Measurements from ENCODE around the gene SRP68. TPM values are rescaled to one million over a fixed set of nuclear protein-coding genes. Genes with fewer than 3 reads are reported as not detected.

Gene SRP68
- polyA plus RNA-seq, 1 donor: 65.2 TPM

DNA sequence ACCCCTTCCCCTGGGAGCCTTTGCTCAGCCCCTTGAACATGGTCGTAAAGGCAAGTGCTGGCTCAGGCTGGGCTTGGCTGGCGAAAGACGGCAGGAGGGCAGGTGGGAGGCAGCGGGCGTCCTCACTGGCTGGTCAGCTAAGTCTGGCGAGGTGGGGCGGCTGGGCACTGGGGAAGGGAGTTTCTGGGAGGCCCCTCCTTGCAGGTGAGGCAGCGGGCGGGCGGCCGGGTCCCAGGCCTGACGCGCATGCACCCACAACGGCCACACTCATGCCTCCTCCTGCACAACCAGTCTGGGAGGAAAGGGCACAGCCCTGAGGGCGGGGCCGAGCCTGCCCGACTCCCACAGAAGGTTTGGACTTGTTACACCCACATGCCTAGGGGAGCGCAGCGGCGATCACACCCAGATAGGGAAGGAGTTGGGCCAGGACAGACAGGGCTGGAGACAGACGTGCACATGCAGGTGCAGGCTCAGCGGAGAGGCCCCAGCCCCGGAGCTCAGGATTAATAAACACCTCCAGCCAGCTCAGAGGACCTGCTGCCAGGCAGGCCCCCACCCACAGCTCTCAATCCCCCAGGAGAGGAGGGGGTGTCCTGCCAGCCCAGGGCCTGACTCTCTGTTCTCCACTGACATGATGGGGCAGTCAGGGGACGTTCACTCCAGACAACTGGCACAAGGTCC lies 45.0 kb downstream of the SRP68 start, which contains the start of gene EVPL:
Gene EVPL, minus strand, starts transcription at position 148 of the 681 bp plus-strand sequence. Its CDS starts 108 bp downstream, at position 40.
- Histone ChIP-seq H3K9me3 (ENCODE audit: control insufficient read depth, low read depth, low read length) (no peaks in the 10 kb centered on the region), H3K27me3 (ENCODE audit: control insufficient read depth, insufficient read depth, low read length) (no peaks in the 10 kb centered on the region), H3K27ac (ENCODE audit: low read length) (peak within 1 kb of the TSS; percentile 92), H3K4me3 (ENCODE audit: low read length) (peak within 1 kb of the TSS; percentile 61), H3K4me1 (ENCODE audit: control insufficient read depth, insufficient read depth, low read length) (peaks cover 47% of the 10 kb centered on the region), H3K36me3 (ENCODE audit: control insufficient read depth, insufficient read depth, low read length) (peaks cover 10% of the 10 kb centered on the region)
- peak; percentile 87 to 95 for DNase-seq
- WGBS (ENCODE audit: insufficient coverage, low lambda C conversion rate): no CpG with 5 or more reads among the region's 24 CpGs

DNA sequence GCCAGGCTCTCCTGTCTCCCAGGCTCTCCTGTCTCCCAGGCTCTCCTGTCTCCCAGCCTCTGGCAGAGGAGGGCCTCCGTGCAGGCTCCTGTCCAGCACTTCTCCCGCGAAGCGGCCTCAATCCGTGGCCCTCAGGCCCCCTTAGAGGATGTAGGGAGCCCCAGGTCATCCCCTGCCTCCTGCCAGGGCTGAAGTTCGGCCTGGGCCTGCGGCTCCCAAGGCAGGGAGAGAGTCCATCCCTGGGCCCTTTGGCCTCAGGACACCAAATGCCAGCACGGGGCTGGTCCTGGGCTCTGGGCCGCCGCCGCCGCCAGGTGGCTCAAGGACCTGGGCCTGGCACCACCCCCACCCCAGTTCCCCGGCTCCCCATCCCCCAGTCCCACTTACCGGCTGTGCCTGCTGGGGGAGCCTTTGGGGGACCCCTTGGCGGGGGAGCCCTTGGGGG lies 45.6 kb downstream of the SRP68 start:
- Histone ChIP-seq H3K4me1 (ENCODE audit: control insufficient read depth, insufficient read depth, low read length) (peaks cover 42% of the 10 kb centered on the region), H3K4me3 (ENCODE audit: low read length) (peak overlapping the region; percentile 61), H3K27ac (ENCODE audit: low read length) (peak overlapping the region; percentile 92), H3K36me3 (ENCODE audit: control insufficient read depth, insufficient read depth, low read length) (peaks cover 11% of the 10 kb centered on the region), H3K9me3 (ENCODE audit: control insufficient read depth, low read depth, low read length) (no peaks in the 10 kb centered on the region), H3K27me3 (ENCODE audit: control insufficient read depth, insufficient read depth, low read length) (no peaks in the 10 kb centered on the region)
- WGBS (ENCODE audit: insufficient coverage, low lambda C conversion rate): no CpG with 5 or more reads among the region's 15 CpGs
- DNase-seq: peak in 1 of 2 donors; percentile 62

DNA sequence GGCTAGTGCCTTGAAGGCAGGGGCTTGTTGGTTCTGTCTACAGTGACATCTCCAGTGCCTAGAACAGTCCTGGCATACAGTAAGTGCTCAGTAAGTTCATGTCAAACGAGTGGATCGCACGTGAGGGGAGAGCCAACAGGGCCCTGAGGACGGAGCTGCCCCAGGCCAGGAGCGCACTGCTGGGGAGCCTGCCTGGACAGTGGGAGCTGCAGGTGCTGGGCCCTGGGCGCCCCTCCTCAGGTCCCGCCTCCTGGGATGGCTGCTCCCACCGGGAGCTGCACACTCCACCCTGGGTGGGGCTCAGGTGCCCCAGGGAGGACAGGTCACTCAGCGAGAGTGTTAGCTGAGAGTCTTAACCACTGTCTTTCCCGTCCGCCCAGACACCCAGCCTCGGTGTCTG lies 47.0 kb downstream of the SRP68 start:
- no peak overlapping the region for H3K27ac ChIP-seq (ENCODE audit: low read length)
- H3K36me3 ChIP-seq (ENCODE audit: control insufficient read depth, insufficient read depth, low read length): peaks cover 12% of the 10 kb centered on the region
- H3K27me3 ChIP-seq (ENCODE audit: control insufficient read depth, insufficient read depth, low read length): no peaks in the 10 kb centered on the region
- WGBS (ENCODE audit: insufficient coverage, low lambda C conversion rate): no CpG with 5 or more reads among the region's 12 CpGs
- no peak for DNase-seq
- H3K4me1 ChIP-seq (ENCODE audit: control insufficient read depth, insufficient read depth, low read length): peaks cover 36% of the 10 kb centered on the region
- H3K4me3 ChIP-seq (ENCODE audit: low read length): peak overlapping the region; percentile 24
- H3K9me3 ChIP-seq (ENCODE audit: control insufficient read depth, low read depth, low read length): no peaks in the 10 kb centered on the region

- Histone ChIP-seq H3K27me3 (ENCODE audit: control insufficient read depth, insufficient read depth, low read length) (no peaks in the 10 kb centered on the region), H3K9me3 (ENCODE audit: control insufficient read depth, low read depth, low read length) (no peaks in the 10 kb centered on the region), H3K4me1 (ENCODE audit: control insufficient read depth, insufficient read depth, low read length) (peaks cover 30% of the 10 kb centered on the region), H3K27ac (ENCODE audit: low read length) (no peak overlapping the region), H3K36me3 (ENCODE audit: control insufficient read depth, insufficient read depth, low read length) (peaks cover 17% of the 10 kb centered on the region), H3K4me3 (ENCODE audit: low read length) (no peak overlapping the region)
- no CpG with 5 or more reads among the region's 9 CpGs for WGBS (ENCODE audit: insufficient coverage, low lambda C conversion rate)
- no peak for DNase-seq
Observed at GRCh38 chr17:76024353-76024752, 48.0 kb downstream of the SRP68 start.

DNA sequence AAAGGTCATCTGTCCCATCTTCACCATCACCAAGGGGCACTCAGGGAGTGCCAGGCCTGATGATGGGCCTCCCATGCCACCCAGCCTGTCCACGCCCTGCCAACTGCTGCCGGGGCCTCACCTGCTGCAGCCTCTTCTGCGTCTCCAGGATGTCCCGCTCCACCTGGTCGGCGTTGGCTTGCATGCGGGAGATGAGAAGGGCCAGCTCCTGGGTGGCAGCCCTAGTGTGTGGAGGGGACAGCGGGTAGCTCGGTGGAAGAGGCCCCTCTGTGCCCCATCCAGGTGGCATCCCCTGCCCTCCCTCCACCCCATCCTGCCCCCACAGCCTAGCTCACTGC lies 48.4 kb downstream of the SRP68 start:
- H3K27ac ChIP-seq (ENCODE audit: low read length): no peak overlapping the region
- no peaks in the 10 kb centered on the region for H3K27me3 ChIP-seq (ENCODE audit: control insufficient read depth, insufficient read depth, low read length)
- H3K36me3 ChIP-seq (ENCODE audit: control insufficient read depth, insufficient read depth, low read length): peaks cover 22% of the 10 kb centered on the region
- no peak overlapping the region for H3K4me3 ChIP-seq (ENCODE audit: low read length)
- no CpG with 5 or more reads among the region's 9 CpGs for WGBS (ENCODE audit: insufficient coverage, low lambda C conversion rate)
- no peak for DNase-seq
- H3K4me1 ChIP-seq (ENCODE audit: control insufficient read depth, insufficient read depth, low read length): peaks cover 28% of the 10 kb centered on the region
- H3K9me3 ChIP-seq (ENCODE audit: control insufficient read depth, low read depth, low read length): no peaks in the 10 kb centered on the region

- no peak for DNase-seq
- Histone ChIP-seq H3K36me3 (ENCODE audit: control insufficient read depth, insufficient read depth, low read length) (peaks cover 27% of the 10 kb centered on the region), H3K27me3 (ENCODE audit: control insufficient read depth, insufficient read depth, low read length) (no peaks in the 10 kb centered on the region), H3K27ac (ENCODE audit: low read length) (no peak overlapping the region), H3K9me3 (ENCODE audit: control insufficient read depth, low read depth, low read length) (no peaks in the 10 kb centered on the region), H3K4me3 (ENCODE audit: low read length) (no peak overlapping the region), H3K4me1 (ENCODE audit: control insufficient read depth, insufficient read depth, low read length) (peaks cover 22% of the 10 kb centered on the region)
- 90% methylated on average over 2 of the region's 28 CpGs for WGBS (ENCODE audit: insufficient coverage, low lambda C conversion rate)
Observed at GRCh38 chr17:76022973-76023899, 49.1 kb downstream of the SRP68 start.

GRCh38 chr17:76022285-76022684 lies 50.0 kb downstream of the SRP68 start:
- no peaks in the 10 kb centered on the region for H3K27me3 ChIP-seq (ENCODE audit: control insufficient read depth, insufficient read depth, low read length)
- no peak for DNase-seq
- H3K36me3 ChIP-seq (ENCODE audit: control insufficient read depth, insufficient read depth, low read length): peaks cover 36% of the 10 kb centered on the region
- H3K27ac ChIP-seq (ENCODE audit: low read length): no peak overlapping the region
- peaks cover 15% of the 10 kb centered on the region for H3K4me1 ChIP-seq (ENCODE audit: control insufficient read depth, insufficient read depth, low read length)
- no CpG with 5 or more reads among the region's 24 CpGs for WGBS (ENCODE audit: insufficient coverage, low lambda C conversion rate)
- no peak overlapping the region for H3K4me3 ChIP-seq (ENCODE audit: low read length)
- no peaks in the 10 kb centered on the region for H3K9me3 ChIP-seq (ENCODE audit: control insufficient read depth, low read depth, low read length)

DNA sequence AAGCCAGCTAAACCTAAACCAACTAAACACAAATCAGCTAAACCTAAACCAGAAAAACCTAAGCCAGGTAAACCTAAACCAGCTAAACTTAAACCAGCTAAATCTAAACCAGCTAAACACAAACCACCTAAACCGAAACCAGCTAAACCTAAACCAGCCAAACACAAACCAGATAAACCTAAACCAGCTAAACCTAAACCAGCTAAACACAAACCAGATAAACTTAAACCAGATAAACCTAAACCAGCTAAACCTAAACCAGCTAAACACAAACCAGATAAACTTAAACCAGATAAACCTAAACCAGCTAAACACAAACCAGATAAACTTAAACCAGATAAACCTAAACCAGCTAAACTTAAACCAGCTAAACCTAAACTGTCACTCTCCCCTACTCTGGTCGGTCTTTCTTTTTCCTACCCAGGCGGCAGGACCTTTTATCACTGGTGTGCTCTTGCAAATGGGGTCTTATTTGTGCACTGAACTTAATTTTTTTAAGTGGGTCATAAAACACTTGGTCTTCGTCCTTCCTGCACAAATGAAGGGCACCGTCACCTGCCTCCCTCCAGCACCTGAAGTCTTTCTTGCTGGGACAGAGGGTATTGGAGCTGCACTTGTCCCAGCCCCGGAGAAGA lies 52.4 kb downstream of the SRP68 start:
- no CpG with 5 or more reads among the region's 6 CpGs for WGBS (ENCODE audit: insufficient coverage, low lambda C conversion rate)
- Histone ChIP-seq H3K36me3 (ENCODE audit: control insufficient read depth, insufficient read depth, low read length) (peaks cover 49% of the 10 kb centered on the region), H3K9me3 (ENCODE audit: control insufficient read depth, low read depth, low read length) (no peaks in the 10 kb centered on the region), H3K4me3 (ENCODE audit: low read length) (no peak overlapping the region), H3K27ac (ENCODE audit: low read length) (no peak overlapping the region), H3K27me3 (ENCODE audit: control insufficient read depth, insufficient read depth, low read length) (no peaks in the 10 kb centered on the region), H3K4me1 (ENCODE audit: control insufficient read depth, insufficient read depth, low read length) (peaks cover 12% of the 10 kb centered on the region)
- no peak for DNase-seq

- no peak for DNase-seq
- Histone ChIP-seq H3K36me3 (ENCODE audit: control insufficient read depth, insufficient read depth, low read length) (peaks cover 54% of the 10 kb centered on the region), H3K27me3 (ENCODE audit: control insufficient read depth, insufficient read depth, low read length) (no peaks in the 10 kb centered on the region), H3K4me1 (ENCODE audit: control insufficient read depth, insufficient read depth, low read length) (peaks cover 9% of the 10 kb centered on the region), H3K27ac (ENCODE audit: low read length) (no peak overlapping the region), H3K9me3 (ENCODE audit: control insufficient read depth, low read depth, low read length) (no peaks in the 10 kb centered on the region), H3K4me3 (ENCODE audit: low read length) (no peak overlapping the region)
- WGBS (ENCODE audit: insufficient coverage, low lambda C conversion rate): no CpG with 5 or more reads among the region's 13 CpGs
Observed at GRCh38 chr17:76018801-76019200, 53.5 kb downstream of the SRP68 start.

DNA sequence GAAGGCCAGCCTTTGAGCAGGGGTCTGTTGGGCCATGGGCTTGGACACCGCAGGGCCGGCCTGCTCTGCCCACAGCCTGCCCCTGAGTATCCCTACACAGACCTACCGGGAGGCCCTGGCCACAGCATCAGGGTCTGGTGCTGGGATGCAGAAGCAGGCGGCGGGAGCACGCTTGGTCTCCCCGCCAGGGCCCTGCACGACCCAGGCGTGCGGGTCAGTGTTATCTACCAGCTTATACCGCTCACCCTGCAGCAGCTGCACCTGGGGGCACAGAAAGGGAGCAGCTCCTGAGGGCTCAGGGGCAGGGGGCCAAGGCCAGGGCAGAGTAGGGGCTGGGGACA lies 54.0 kb downstream of the SRP68 start:
- H3K27ac ChIP-seq (ENCODE audit: low read length): no peak overlapping the region
- no peak overlapping the region for H3K4me3 ChIP-seq (ENCODE audit: low read length)
- no peak for DNase-seq
- no CpG with 5 or more reads among the region's 11 CpGs for WGBS (ENCODE audit: insufficient coverage, low lambda C conversion rate)
- H3K27me3 ChIP-seq (ENCODE audit: control insufficient read depth, insufficient read depth, low read length): no peaks in the 10 kb centered on the region
- no peaks in the 10 kb centered on the region for H3K9me3 ChIP-seq (ENCODE audit: control insufficient read depth, low read depth, low read length)
- peaks cover 55% of the 10 kb centered on the region for H3K36me3 ChIP-seq (ENCODE audit: control insufficient read depth, insufficient read depth, low read length)
- H3K4me1 ChIP-seq (ENCODE audit: control insufficient read depth, insufficient read depth, low read length): peaks cover 9% of the 10 kb centered on the region

All from large intestine (tissue), 3 donors.